Measurements from ENCODE around the gene CEP350.

Gene CEP350

GRCh38 chr1:180158149-180159147 lies 203.8 kb downstream of the CEP350 start:
- no peak for DNase-seq

- DNase-seq: no peak
Measured at GRCh38 chr1:180160357-180160756, 205.7 kb downstream of the CEP350 start.

DNA sequence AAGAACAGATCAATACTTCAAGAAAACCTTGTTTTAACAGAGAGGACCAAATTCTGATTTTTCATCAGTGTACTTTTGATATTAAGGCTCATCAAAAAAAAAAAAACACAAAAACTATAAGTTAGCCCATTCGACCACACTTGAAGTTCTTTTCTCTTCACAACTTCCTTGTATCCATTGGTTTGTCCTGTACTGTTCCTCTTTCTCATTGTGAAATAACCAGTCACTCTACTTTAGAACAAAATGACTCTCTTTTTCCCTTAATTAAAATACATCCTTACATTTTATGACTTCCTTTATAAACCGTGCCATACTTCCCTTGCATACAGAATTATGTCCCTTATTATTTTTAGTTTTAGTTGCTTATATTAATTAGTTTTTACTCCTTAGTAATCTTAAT lies 208.4 kb downstream of the CEP350 start:
- DNase-seq: no peak

All from NCI-H1092 (cell line).